ENCODE results near the gene LEMD2. TPM values are rescaled to one million over a fixed set of nuclear protein-coding genes. Genes with fewer than 3 reads are reported as not detected.
A peak's percentile ranks its signal among the peaks of the same experiment; 100 is the strongest.

The LEMD2 gene
- total RNA-seq, 1 experiment from 2014 or later = 91.8 TPM

DNA sequence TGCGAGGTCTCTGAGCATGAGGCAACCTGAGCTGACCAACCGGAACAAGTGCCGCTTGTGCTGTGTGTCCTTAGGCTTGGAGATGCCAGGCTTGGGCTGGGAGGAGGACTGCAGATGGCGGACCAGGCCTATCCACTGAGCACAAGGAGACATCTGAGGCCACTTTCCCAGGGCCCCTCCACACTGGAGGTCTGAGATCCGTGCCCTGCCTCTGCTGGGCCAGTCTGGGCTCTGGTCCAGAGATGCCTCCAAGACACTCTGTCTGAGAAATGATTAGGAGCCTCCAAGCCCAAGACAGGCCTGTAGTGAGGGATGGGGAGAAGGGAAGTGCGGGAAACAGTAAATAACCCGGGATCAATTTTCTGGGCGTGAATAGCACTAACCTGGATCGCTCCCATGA lies 17.9 kb upstream of the LEMD2 start:
- no peaks in the 10 kb centered on the region for H3K79me2 ChIP-seq (ENCODE audit: insufficient read depth, low read length)
- no peak overlapping the region for H2BK15ac ChIP-seq (ENCODE audit: low read depth, low read length)
- no peak overlapping the region for H3K23ac ChIP-seq (ENCODE audit: insufficient read length, low read depth, low read length)
- Mint-ChIP-seq H3K4me3 (no peak overlapping the region), H3K27ac (peak overlapping the region in 1 of 3 experiments; percentile 24; a peak in 2 of 7 replicates), H3K9me3 (no peaks in the 10 kb centered on the region; a peak in 1 of 5 replicates), H3K27me3 (ENCODE audit: low read depth) (peaks cover 5% of the 10 kb centered on the region; the same call in 1 of the 2 replicates), H3K36me3 (ENCODE audit: insufficient read depth in 1 of 3, low read depth in 3 of 3) (no peaks in the 10 kb centered on the region), H3K4me1 (peaks cover 54 to 69% of the 10 kb centered on the region in 2 experiments)
- no peaks in the 10 kb centered on the region for H3K23me2 ChIP-seq (ENCODE audit: insufficient read length, low read depth, low read length, poor library complexity, severe bottlenecking)
- no peak overlapping the region for H2AK5ac ChIP-seq (ENCODE audit: insufficient read length, low read length)
- H4K91ac ChIP-seq (ENCODE audit: insufficient read length, low read depth, low read length) = no peak overlapping the region
- H3K18ac ChIP-seq (ENCODE audit: insufficient read length, low read depth, low read length) = no peak overlapping the region
- H2BK5ac ChIP-seq (ENCODE audit: insufficient read length, low read length) = no peak overlapping the region
- no peaks in the 10 kb centered on the region for H4K20me1 ChIP-seq (ENCODE audit: control insufficient read depth, insufficient read depth, insufficient read length)
- WGBS (ENCODE audit: extremely low coverage, insufficient read length, low lambda C conversion rate) = no CpG with 5 or more reads among the region's 9 CpGs
- H3K27me3 ChIP-seq (ENCODE audit: insufficient read depth, low read length) = no peaks in the 10 kb centered on the region
- no peak overlapping the region for H3K4me2 ChIP-seq (ENCODE audit: insufficient read depth, insufficient read length, low read length)
- H3K9ac ChIP-seq (ENCODE audit: extremely low read depth, insufficient read length, low read length) = no peak overlapping the region
- H3K27ac ChIP-seq (ENCODE audit: insufficient read length, low read depth, low read length) = no peak overlapping the region
- H3K79me1 ChIP-seq (ENCODE audit: insufficient read depth, low read depth, low read length, poor library complexity, severe bottlenecking) = no peaks in the 10 kb centered on the region
- H4K8ac ChIP-seq (replicated peaks; ENCODE audit: insufficient read length, low read depth, low read length) = no peak overlapping the region
- no peak overlapping the region for H2BK12ac ChIP-seq (ENCODE audit: insufficient read length, low read depth, low read length)
- H3K56ac ChIP-seq (ENCODE audit: insufficient read length, low read depth, low read length) = no peak overlapping the region
- no peak overlapping the region for H3T11ph ChIP-seq (ENCODE audit: low read length)
- H4K5ac ChIP-seq (ENCODE audit: insufficient read length, low read depth, low read length) = no peak overlapping the region
- H3K4ac ChIP-seq (ENCODE audit: low read depth, low read length) = no peak overlapping the region
- no peak overlapping the region for H3K14ac ChIP-seq (ENCODE audit: insufficient read depth, low read length)
- DNase-seq = no peak
- no peak overlapping the region for H2BK120ac ChIP-seq (ENCODE audit: low read depth, low read length, poor library complexity, severe bottlenecking)
- no peak overlapping the region for H2BK20ac ChIP-seq (ENCODE audit: low read depth, low read length, poor library complexity, severe bottlenecking)
- no peak overlapping the region for H2AFZ ChIP-seq (ENCODE audit: low read length)
- H3K9me3 ChIP-seq (ENCODE audit: control insufficient read depth, low read depth, low read length) = no peaks in the 10 kb centered on the region
- TF ChIP-seq, protein P1, sequence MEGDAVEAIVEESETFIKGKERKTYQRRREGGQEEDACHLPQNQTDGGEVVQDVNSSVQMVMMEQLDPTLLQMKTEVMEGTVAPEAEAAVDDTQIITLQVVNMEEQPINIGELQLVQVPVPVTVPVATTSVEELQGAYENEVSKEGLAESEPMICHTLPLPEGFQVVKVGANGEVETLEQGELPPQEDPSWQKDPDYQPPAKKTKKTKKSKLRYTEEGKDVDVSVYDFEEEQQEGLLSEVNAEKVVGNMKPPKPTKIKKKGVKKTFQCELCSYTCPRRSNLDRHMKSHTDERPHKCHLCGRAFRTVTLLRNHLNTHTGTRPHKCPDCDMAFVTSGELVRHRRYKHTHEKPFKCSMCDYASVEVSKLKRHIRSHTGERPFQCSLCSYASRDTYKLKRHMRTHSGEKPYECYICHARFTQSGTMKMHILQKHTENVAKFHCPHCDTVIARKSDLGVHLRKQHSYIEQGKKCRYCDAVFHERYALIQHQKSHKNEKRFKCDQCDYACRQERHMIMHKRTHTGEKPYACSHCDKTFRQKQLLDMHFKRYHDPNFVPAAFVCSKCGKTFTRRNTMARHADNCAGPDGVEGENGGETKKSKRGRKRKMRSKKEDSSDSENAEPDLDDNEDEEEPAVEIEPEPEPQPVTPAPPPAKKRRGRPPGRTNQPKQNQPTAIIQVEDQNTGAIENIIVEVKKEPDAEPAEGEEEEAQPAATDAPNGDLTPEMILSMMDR (conservative IDR thresholded peaks at IDR 0.05) = no peak
- H3K4me1 ChIP-seq (ENCODE audit: insufficient read depth, low read length) = peaks cover 16% of the 10 kb centered on the region; the same call in 1 of the 2 replicates
